Measurements from ENCODE around the gene TPM3. TPM values are rescaled to one million over a fixed set of nuclear protein-coding genes. Genes with fewer than 3 reads are reported as not detected.

The TPM3 gene
- total RNA-seq, 1 experiment from 2014 or later = 258 TPM

DNA sequence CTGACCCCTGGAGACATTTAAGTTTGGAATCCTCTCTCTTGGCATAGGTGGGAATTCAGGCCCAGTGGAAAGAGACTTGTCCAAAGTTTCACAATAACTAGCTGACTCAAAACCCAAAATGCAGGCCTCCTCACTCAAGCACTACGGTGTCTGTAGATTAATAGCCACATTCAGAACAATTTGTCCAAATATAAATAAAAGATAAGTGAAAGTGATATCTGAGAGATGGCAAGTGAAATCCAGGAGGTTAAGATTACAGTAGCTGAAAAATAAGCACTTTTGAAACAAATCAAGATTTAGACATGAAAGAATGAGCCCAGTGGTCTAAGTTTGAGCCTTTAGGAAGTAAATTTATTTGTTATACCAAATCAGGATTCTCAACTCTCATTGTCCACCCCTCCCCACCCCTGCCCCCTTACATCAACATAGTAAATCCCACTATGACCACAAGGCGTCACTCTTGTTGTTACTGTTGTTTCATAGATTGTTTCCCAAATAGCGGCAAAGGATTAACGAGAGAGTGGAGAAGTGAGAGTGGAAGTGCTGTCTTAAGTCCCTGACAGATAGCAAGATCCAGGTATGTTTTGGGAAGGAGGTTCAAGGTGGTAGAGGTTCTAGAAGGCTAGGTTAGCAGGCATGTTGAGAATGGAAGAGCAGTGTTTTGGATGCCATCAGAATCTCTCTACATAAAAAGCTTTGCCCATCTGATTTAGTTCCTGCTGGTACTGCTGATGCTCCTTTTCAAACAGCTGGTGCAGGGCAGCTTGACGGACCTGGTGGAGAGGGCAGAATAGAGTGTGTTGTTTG, 7.1 kb upstream of the TPM3 start:
- no peaks in the 10 kb centered on the region for H3K36me3 ChIP-seq (ENCODE audit: insufficient read depth, low read length)
- no peak overlapping the region for H3K27ac ChIP-seq (ENCODE audit: low read length)
- no peaks in the 10 kb centered on the region for H4K20me1 ChIP-seq (ENCODE audit: insufficient read depth, low read depth, low read length)
- DNase-seq = peak; percentile 81
- peak overlapping the region; percentile 61; the same call in 1 of the 2 replicates for H2AFZ ChIP-seq (ENCODE audit: low read length)
- no peaks in the 10 kb centered on the region for H3K27me3 ChIP-seq (ENCODE audit: low read length)
- H3K4me2 ChIP-seq (ENCODE audit: low read depth, low read length, poor library complexity, severe bottlenecking) = no peak overlapping the region
- H3K4me1 ChIP-seq (ENCODE audit: low read length) = peaks cover 11% of the 10 kb centered on the region
- no peaks in the 10 kb centered on the region for H3K9me3 ChIP-seq (ENCODE audit: low read length)
- no peaks in the 10 kb centered on the region for H3K9me2 ChIP-seq (replicated peaks; ENCODE audit: insufficient read depth, low read length)
- H3K79me2 ChIP-seq (ENCODE audit: low read length) = no peaks in the 10 kb centered on the region
- H3K4me3 ChIP-seq (ENCODE audit: low read length) = no peak overlapping the region
- no peak overlapping the region for H3K9ac ChIP-seq (ENCODE audit: low read length)

DNA sequence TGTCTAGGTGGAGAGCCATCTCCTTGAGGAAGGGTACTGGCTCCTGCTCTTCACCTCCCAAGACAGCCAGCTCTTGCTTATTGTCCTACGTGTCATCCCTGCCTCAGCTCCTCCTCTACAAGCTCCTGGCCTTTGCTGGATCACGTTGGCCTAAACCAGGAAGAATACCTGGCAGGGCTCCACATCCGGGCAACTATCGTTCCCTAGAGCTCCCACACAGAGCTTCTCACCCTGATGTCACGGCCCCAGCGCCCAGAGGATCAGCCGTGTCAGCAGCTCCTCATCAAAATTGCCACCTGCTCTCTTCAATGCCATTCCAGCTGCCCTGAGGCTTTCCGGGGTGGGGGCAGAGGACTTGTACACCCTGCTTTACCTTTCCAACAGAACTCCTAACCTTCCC, 1.9 kb upstream of the TPM3 start:
- H3K9ac ChIP-seq (ENCODE audit: low read length) = peak overlapping the region; percentile 36; the same call in 1 of the 2 replicates
- no peak for DNase-seq
- no peaks in the 10 kb centered on the region for H3K79me2 ChIP-seq (ENCODE audit: low read length)
- H3K4me3 ChIP-seq (ENCODE audit: low read length) = no peak overlapping the region
- no peaks in the 10 kb centered on the region for H3K9me2 ChIP-seq (replicated peaks; ENCODE audit: insufficient read depth, low read length)
- H3K4me1 ChIP-seq (ENCODE audit: low read length) = peaks cover 17% of the 10 kb centered on the region
- peak overlapping the region; percentile 87; the same call in 1 of the 2 replicates for H2AFZ ChIP-seq (ENCODE audit: low read length)
- no peaks in the 10 kb centered on the region for H4K20me1 ChIP-seq (ENCODE audit: insufficient read depth, low read depth, low read length)
- H3K27me3 ChIP-seq (ENCODE audit: low read length) = no peaks in the 10 kb centered on the region
- peak overlapping the region; percentile 24 for H3K4me2 ChIP-seq (ENCODE audit: low read depth, low read length, poor library complexity, severe bottlenecking)
- H3K36me3 ChIP-seq (ENCODE audit: insufficient read depth, low read length) = no peaks in the 10 kb centered on the region
- no peak overlapping the region for H3K27ac ChIP-seq (ENCODE audit: low read length)
- H3K9me3 ChIP-seq (ENCODE audit: low read length) = no peaks in the 10 kb centered on the region

DNA sequence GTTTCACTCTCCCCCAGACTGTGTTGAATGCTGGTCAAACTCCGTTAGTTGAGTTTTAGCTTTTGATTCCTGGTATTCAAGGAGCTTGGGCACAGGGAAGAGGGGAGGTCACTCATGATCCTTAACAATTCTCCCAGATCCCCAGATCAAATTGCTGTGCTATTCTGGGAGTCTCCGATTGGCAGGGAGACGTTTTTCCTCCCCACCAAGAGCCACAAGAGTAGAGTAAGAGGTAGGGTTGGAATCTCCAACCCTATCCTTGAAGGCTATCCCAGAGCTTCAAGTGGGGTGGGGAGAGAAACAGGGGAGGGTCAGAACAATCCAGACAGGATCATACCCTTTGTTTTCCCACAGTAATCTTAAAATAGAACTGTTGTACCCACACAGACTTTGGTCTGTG, 576 bp upstream of the TPM3 start:
- no peak for DNase-seq
- H3K4me1 ChIP-seq (ENCODE audit: low read length) = peaks cover 21% of the 10 kb centered on the region
- H3K27me3 ChIP-seq (ENCODE audit: low read length) = no peaks in the 10 kb centered on the region
- H3K27ac ChIP-seq (ENCODE audit: low read length) = no peak overlapping the region
- no peaks in the 10 kb centered on the region for H4K20me1 ChIP-seq (ENCODE audit: insufficient read depth, low read depth, low read length)
- H3K9me2 ChIP-seq (replicated peaks; ENCODE audit: insufficient read depth, low read length) = no peaks in the 10 kb centered on the region
- H3K36me3 ChIP-seq (ENCODE audit: insufficient read depth, low read length) = no peaks in the 10 kb centered on the region
- no peaks in the 10 kb centered on the region for H3K9me3 ChIP-seq (ENCODE audit: low read length)
- no peak overlapping the region for H2AFZ ChIP-seq (ENCODE audit: low read length)
- no peak overlapping the region for H3K4me3 ChIP-seq (ENCODE audit: low read length)
- no peaks in the 10 kb centered on the region for H3K79me2 ChIP-seq (ENCODE audit: low read length)
- no peak overlapping the region for H3K4me2 ChIP-seq (ENCODE audit: low read depth, low read length, poor library complexity, severe bottlenecking)
- no peak overlapping the region for H3K9ac ChIP-seq (ENCODE audit: low read length)

DNA sequence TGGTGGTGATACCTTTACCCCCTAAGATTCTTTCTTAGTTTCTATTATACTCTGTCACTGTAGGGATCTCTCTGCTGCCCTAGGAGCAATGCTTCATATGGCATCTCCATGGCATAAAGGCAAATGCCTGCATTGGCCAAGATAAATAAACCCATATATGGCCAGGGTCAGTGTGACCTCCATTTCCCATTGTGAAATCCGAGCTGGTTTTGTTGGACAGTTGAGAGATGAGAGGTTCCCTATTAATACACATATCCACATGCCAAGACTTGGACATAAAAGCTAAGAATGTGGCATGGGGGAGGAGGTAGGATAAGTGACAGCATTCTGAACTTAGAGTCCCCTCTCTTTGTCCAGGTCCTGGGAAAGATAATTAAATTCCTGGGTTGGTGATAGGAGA, 1.4 kb downstream of the TPM3 start:
- no peak for DNase-seq
- Histone ChIP-seq H3K9ac (ENCODE audit: low read length) (no peak overlapping the region), H3K79me2 (ENCODE audit: low read length) (no peaks in the 10 kb centered on the region), H3K4me2 (ENCODE audit: low read depth, low read length, poor library complexity, severe bottlenecking) (no peak overlapping the region), H4K20me1 (ENCODE audit: insufficient read depth, low read depth, low read length) (no peaks in the 10 kb centered on the region), H3K9me3 (ENCODE audit: low read length) (no peaks in the 10 kb centered on the region), H3K4me3 (ENCODE audit: low read length) (no peak overlapping the region), H2AFZ (ENCODE audit: low read length) (no peak overlapping the region), H3K9me2 (replicated peaks; ENCODE audit: insufficient read depth, low read length) (no peaks in the 10 kb centered on the region), H3K27ac (ENCODE audit: low read length) (no peak overlapping the region), H3K4me1 (ENCODE audit: low read length) (peaks cover 29% of the 10 kb centered on the region), H3K36me3 (ENCODE audit: insufficient read depth, low read length) (no peaks in the 10 kb centered on the region), H3K27me3 (ENCODE audit: low read length) (no peaks in the 10 kb centered on the region)

DNA sequence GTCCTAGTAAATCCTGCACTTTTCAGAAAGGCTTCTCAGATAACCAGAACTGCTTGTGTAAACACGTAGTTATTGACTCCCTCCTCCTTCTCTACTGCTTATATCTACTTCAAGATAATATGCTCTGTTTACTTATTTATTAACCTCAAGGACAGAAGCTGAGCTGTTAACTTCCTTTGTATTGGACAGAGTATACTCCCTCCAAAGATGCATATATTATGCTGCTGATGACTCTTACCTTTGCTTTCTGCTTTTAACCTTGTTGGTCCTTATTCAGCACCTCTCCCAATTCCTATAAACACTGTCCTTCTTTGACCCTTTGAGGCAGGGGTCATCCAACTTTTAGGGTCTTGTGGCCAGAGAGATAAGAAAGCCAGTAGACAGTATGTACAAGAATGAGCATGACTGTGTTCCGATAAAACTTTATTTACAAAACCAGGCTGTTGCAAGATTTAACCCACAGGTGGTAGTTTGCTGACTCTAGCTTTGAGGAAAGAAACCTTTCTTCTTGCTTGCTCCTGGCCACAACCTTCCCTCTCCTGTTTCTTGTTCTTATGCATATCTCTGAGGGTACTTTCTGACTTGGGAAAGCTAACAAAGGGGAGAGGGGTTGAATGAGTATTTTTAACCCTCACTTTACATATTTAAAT, 4.9 kb downstream of the TPM3 start:
- peak overlapping the region; percentile 27 for H3K4me2 ChIP-seq (ENCODE audit: low read depth, low read length, poor library complexity, severe bottlenecking)
- no peak for DNase-seq
- no peak overlapping the region for H3K27ac ChIP-seq (ENCODE audit: low read length)
- H2AFZ ChIP-seq (ENCODE audit: low read length) = peak overlapping the region; percentile 53; the same call in 1 of the 2 replicates
- H3K36me3 ChIP-seq (ENCODE audit: insufficient read depth, low read length) = no peaks in the 10 kb centered on the region
- no peaks in the 10 kb centered on the region for H3K9me2 ChIP-seq (replicated peaks; ENCODE audit: insufficient read depth, low read length)
- H3K27me3 ChIP-seq (ENCODE audit: low read length) = no peaks in the 10 kb centered on the region
- H3K4me1 ChIP-seq (ENCODE audit: low read length) = peaks cover 21% of the 10 kb centered on the region
- H3K9ac ChIP-seq (ENCODE audit: low read length) = peak overlapping the region; percentile 16; the same call in 1 of the 2 replicates
- no peak overlapping the region for H3K4me3 ChIP-seq (ENCODE audit: low read length)
- peaks cover 3% of the 10 kb centered on the region for H4K20me1 ChIP-seq (ENCODE audit: insufficient read depth, low read depth, low read length)
- H3K9me3 ChIP-seq (ENCODE audit: low read length) = no peaks in the 10 kb centered on the region
- H3K79me2 ChIP-seq (ENCODE audit: low read length) = peaks cover 10% of the 10 kb centered on the region

DNA sequence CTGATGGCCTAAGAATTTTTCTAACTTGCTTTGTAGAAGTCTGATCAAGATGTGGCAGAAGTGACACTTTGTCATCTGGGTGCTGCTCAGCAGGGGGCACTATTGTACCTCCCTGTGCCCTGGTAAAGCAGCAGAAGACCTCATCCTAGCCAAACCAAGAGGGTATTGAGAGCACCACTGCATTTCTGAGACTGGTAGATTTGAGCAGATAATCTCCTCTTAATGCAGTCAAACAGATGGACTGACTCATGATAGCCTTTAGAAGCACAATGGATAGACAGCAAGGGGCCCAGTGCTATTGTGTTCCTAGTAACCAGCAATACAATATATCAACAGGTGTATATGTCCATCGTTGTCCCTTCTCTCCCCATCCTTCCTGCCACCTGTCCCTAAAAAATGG, 5.7 kb downstream of the TPM3 start:
- DNase-seq = peak; percentile 88
- H2AFZ ChIP-seq (ENCODE audit: low read length) = no peak overlapping the region
- peaks cover 18% of the 10 kb centered on the region for H3K79me2 ChIP-seq (ENCODE audit: low read length)
- no peak overlapping the region for H3K27ac ChIP-seq (ENCODE audit: low read length)
- no peaks in the 10 kb centered on the region for H3K9me3 ChIP-seq (ENCODE audit: low read length)
- no peak overlapping the region for H3K9ac ChIP-seq (ENCODE audit: low read length)
- H3K4me1 ChIP-seq (ENCODE audit: low read length) = peaks cover 26% of the 10 kb centered on the region
- no peaks in the 10 kb centered on the region for H3K27me3 ChIP-seq (ENCODE audit: low read length)
- H4K20me1 ChIP-seq (ENCODE audit: insufficient read depth, low read depth, low read length) = peaks cover 8% of the 10 kb centered on the region
- no peaks in the 10 kb centered on the region for H3K36me3 ChIP-seq (ENCODE audit: insufficient read depth, low read length)
- H3K4me2 ChIP-seq (ENCODE audit: low read depth, low read length, poor library complexity, severe bottlenecking) = no peak overlapping the region
- H3K4me3 ChIP-seq (ENCODE audit: low read length) = no peak overlapping the region
- no peaks in the 10 kb centered on the region for H3K9me2 ChIP-seq (replicated peaks; ENCODE audit: insufficient read depth, low read length)

DNA sequence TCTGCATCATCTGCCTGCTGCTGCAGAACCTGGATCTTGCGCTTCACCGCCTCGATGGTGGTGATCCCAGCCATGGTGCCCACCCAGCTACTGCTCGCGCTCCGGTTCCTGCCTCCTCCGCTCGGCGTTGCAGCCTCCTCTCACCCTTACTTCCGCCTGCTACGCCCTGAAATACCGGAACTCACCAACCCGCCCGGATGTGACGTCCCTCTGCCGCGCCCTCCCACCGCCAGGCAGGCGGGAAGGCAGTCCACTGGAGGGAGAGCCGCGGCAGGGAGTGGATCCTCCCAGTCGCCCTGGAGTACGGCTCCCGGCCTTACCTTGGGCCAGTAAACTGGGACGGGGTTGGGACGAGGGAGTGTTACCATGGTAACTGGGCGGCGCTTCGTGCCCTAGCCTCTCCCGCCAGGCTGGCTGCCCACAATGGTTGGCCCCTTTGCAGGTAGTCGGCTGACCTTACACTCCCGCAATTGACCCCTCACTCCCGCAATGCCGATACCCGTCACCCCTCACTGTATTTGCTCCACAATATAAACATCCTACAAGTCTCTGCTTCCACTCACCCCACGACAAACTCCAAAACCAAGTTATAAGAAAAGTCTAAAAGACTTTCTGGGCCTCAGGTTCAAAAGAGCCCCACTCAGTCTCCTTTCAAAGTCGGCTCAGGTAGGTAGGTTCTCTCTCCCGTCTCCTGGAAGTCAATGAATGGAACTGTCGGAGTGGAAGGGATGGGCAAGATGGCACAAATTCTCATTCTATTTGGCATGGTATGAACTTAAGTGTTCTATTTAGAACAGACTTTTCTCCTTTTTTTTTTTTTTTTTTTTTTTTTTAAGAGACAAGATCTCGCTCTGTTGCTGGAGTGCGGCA, 8.6 kb downstream of the TPM3 start:
- Histone ChIP-seq H2AFZ (ENCODE audit: low read length) (peak overlapping the region; percentile 91), H3K79me2 (ENCODE audit: low read length) (peaks cover 45% of the 10 kb centered on the region)

More for the DNA sequence above, 8.6 kb downstream of the TPM3 start:
- H3K27me3 ChIP-seq (ENCODE audit: low read length) = no peaks in the 10 kb centered on the region
- H3K4me3 ChIP-seq (ENCODE audit: low read length) = peak overlapping the region; percentile 87
- H4K20me1 ChIP-seq (ENCODE audit: insufficient read depth, low read depth, low read length) = peaks cover 33% of the 10 kb centered on the region
- no peaks in the 10 kb centered on the region for H3K9me2 ChIP-seq (replicated peaks; ENCODE audit: insufficient read depth, low read length)
- H3K4me1 ChIP-seq (ENCODE audit: low read length) = peaks cover 53% of the 10 kb centered on the region
- H3K9me3 ChIP-seq (ENCODE audit: low read length) = no peaks in the 10 kb centered on the region
- DNase-seq = peak; percentile 98
- H3K36me3 ChIP-seq (ENCODE audit: insufficient read depth, low read length) = peaks cover 14% of the 10 kb centered on the region; the same call in 1 of the 2 replicates
- H3K4me2 ChIP-seq (ENCODE audit: low read depth, low read length, poor library complexity, severe bottlenecking) = peak overlapping the region; percentile 94
- peak overlapping the region; percentile 98 for H3K27ac ChIP-seq (ENCODE audit: low read length)
- peak overlapping the region; percentile 96 for H3K9ac ChIP-seq (ENCODE audit: low read length)
